GM10248 (cell line): ENCODE measurements around the gene MATN1.

Experiments
- CTCF ChIA-PET: fragments of 300-600 bp; sonication (Branson Sonifier 250); formaldehyde crosslinking; extraction: SDS; loops from one replicate; lab custom pipeline; 2021; ENCODE audit warnings: antibody characterized with exemption; lab: Yijun Ruan, JAX
- POLR2A ChIA-PET: fragments of 350-650 bp; sonication (Branson Sonifier 250); formaldehyde crosslinking; extraction: SDS; loops from one replicate; lab custom pipeline; 2020; ENCODE audit warnings: antibody characterized with exemption; lab: Yijun Ruan, JAX
- DNase-seq: peaks from one replicate; pipeline ENCODE4 v3.0.0; 2012; ENCODE audit errors: extremely low spot score
- CTCF ChIP-seq: IDR thresholded peaks from 2 replicates; pipeline ENCODE4 v1.5.1; 2012; ENCODE audit warnings: mild to moderate bottlenecking, low read depth; ENCODE audit errors: extremely low read depth, missing control alignments, control extremely low read depth

The MATN1 gene

DNA sequence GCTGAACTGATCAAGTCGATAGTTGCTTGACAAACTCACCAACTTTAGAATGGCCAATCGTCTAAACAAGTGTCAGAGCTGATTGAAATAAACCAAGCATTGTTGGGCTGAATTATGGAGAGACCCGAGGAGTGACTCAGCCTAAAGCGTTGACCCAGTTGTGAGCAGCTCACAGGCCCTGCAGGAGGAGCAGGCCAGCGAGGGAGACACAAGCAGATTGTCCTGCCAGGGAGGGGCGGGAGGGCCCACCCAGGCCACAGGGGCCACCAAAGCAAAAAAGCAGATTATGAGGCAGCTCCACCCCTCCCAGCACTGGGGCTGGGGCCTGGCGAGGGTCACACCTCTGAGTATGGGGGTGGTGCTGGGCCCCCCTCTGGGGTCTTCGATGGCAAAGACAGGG, 10.1 kb upstream of the MATN1 start:
- POLR2A ChIA-PET, result interaction anchor here (1.8 kb wide), 2 partner anchors 12 to 16 kb away, joined by 7 to 13 read pairs; no protein-coding TSS in a partner anchor
- no peak for DNase-seq
- CTCF ChIA-PET, result interaction anchor here (1.0 to 19.1 kb wide), 7 partner anchors 8 to 46 kb away, joined by 3 to 611 read pairs (median 9); no protein-coding TSS in a partner anchor
- no peak for TF ChIP-seq CTCF

GRCh38 chr1:30732277-30732996, 9.1 kb upstream of the MATN1 start:
- DNase-seq, result peak; percentile 68
- TF ChIP-seq CTCF, result no peak
- ChIA-PET CTCF (interaction anchor here (0.8 to 19.1 kb wide), 10 partner anchors 8 to 69 kb away, joined by 3 to 611 read pairs (median 5); no protein-coding TSS in a partner anchor), POLR2A (interaction anchor here (0.6 to 1.8 kb wide), 8 partner anchors 9 to 188 kb away, joined by 3 to 13 read pairs (median 4); no protein-coding TSS in a partner anchor)

DNA sequence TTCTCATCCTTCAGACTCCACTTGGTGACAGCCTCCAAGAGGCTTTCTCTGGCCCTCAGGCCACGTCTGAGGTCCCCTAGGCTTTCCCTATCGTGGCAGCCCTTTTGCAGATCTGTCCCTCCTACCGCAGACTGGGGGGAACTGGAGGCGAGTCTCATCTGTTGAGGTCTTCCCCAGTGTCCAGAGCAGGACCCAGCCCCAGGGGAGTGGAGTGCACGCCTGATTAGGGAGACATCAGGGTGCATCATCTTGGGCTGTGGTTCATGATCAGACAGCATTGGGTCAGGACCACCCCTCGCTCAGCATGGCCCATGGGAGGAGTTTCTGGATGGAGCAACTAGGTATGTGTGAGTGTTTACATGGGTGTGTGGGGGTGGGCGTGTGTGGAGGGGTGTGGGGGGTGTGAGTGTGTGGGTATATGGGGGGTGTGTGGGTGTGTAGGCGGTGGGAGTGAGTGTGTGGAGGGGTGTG, 8.5 kb upstream of the MATN1 start:
- TF ChIP-seq CTCF, result no peak
- CTCF ChIA-PET, result interaction anchor here (0.8 to 19.1 kb wide), 8 partner anchors 9 to 70 kb away, joined by 3 to 611 read pairs (median 7); no protein-coding TSS in a partner anchor
- DNase-seq, result no peak
- POLR2A ChIA-PET, result interaction anchor here (1.0 to 1.8 kb wide), 4 partner anchors 11 to 23 kb away, joined by 3 to 13 read pairs (median 4); no protein-coding TSS in a partner anchor

DNA sequence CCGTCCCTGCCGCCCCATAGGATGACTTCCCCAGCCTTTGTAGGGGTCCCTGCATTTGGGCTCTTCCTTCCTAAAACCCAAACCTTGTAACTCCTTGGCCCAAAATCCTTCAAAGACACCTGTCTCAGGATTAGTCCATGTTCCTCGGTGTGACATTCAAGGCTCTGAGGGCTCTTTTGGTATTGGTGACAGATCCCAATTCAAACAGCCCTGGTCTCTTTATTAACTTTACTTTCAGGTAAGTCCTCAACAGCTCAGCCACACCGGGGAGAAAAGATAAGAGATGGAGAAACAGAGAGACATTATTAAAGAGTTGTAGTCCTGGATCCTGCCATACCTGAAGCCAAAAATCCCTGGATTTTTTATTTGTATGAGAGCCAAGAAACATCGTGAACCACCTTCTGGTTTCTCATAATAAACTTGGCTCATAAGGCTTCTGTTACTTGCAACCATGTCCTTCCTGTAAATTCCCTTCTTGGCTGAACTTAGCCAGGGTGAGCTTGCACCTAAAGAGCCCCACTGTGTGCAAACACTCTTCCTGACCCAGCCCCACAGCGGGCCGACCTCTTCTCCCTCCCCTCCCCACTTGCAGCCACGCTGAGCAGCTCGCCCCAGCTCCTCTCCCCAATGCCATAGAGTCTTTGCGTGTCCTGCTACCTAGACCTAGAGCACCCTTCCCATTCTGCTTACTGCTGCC, 7.9 kb upstream of the MATN1 start:
- ChIA-PET CTCF (interaction anchor here (1.0 to 19.1 kb wide), 5 partner anchors 11 to 180 kb away, joined by 3 to 611 read pairs (median 25); no protein-coding TSS in a partner anchor), POLR2A (interaction anchor here (1.3 kb wide), 1 partner anchor 13 kb away, joined by 4 read pairs; no protein-coding TSS in a partner anchor)
- DNase-seq, result no peak
- no peak for TF ChIP-seq CTCF

DNA sequence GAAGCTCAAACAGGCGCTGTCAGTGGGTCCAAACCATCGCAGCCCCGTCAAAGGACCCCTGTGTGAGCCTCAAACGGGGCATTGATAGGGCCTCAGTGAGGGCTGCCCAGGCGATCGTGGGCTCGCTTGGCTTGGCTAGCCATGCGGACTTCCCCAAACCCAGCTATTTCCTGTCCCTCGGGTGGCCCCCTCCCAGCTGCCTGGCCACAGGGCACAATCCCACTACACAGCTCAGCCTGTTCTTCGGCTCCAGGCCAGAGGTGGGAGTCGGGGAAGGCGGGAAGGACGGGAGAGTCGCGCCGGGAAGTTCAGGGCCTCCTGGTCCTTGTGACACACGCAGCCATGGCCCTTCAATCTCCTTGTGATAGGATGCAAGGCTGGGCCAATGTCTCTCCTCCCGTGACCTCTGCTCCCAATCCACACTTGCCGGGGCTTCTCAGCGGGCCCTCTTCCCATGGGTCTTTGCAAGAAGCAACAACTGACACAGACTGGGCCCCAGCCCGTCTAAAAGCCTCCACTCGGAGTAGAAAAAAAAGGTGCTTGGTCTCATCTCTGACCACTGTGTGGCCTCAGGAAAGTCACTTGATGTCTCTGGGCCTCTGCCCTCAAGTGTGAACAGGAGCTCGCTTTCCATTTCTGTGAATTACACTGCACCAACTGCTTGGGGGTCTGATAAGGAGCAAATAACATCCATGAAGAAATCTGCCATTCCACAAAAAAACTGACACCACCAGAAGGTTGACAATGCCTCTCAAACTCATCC, 7.1 kb upstream of the MATN1 start:
- POLR2A ChIA-PET, result interaction anchor here (0.9 to 1.3 kb wide), 3 partner anchors 9 to 13 kb away, joined by 3 to 9 read pairs (median 4); no protein-coding TSS in a partner anchor
- CTCF ChIA-PET, result interaction anchor here (0.8 to 19.1 kb wide), 6 partner anchors 10 to 198 kb away, joined by 3 to 611 read pairs (median 6); no protein-coding TSS in a partner anchor
- no peak for TF ChIP-seq CTCF
- no peak for DNase-seq
